Mammary epithelial cell (primary cell): ENCODE measurements around the gene CCDC126.

Experiments used
- CTCF ChIP-seq, 2 donors: IDR thresholded peaks in 1 of 2; conservative IDR thresholded peaks in 1 of 2; 2 replicates each; pipeline ENCODE4 v1.5.1; 2011 to 2012; ENCODE audit warnings: inconsistent platforms in 2 of 2, low read length in 2 of 2, mild to moderate bottlenecking in 2 of 2, control low read depth in 1 of 2, low read depth in 1 of 2; ENCODE audit not compliant: insufficient read depth in 1 of 2; ENCODE audit errors: extremely low read depth in 1 of 2
- EZH2 ChIP-seq: IDR thresholded peaks from 2 replicates; pipeline ENCODE4 v1.6.1; 2012; ENCODE audit warnings: low read length, inconsistent platforms, borderline replicate concordance

GRCh38 chr7:23691320-23691719, 94.1 kb downstream of the CCDC126 start:
- TF ChIP-seq CTCF (conservative IDR thresholded peaks at IDR 0.05 in 1 of 2, IDR thresholded peaks at IDR 0.05 in 1 of 2; ENCODE audit: extremely low read depth in 1 of 2, insufficient read depth in 1 of 2, low read depth in 1 of 2, low read length in 2 of 2) = no peak
- TF ChIP-seq EZH2 = no peak
